Activated CD8-positive, alpha-beta memory T cell treated with anti-CD3 and anti-CD28 coated beads, Interleukin-2, amount 10 ng/mL, durations not matched to agents 7 days and 5 days (primary cell): Measurements from ENCODE around the gene CSN1S1. TPM values are rescaled to one million over a fixed set of nuclear protein-coding genes. Genes with fewer than 3 reads are reported as not detected.

Source experiments
- total RNA-seq, 2 experiments: library from RNA; stranded (reverse); gene quantifications; one replicate each; pipeline ENCODE4 v1.2.3, GENCODE V29; 2021

CSN1S1 gene
- total RNA-seq, 2 experiments from 2014 or later: not detected

Other genes starting within 250 kb of the CSN1S1 start
- gene SULT1B1, start 170.4 kb upstream of the CSN1S1 start, total RNA-seq: under 1 TPM; 0.26 to 0.50 TPM
- not detected for gene SULT1E1, start 70.9 kb upstream of the CSN1S1 start, total RNA-seq
- not detected for gene CSN2, start 34.7 kb downstream of the CSN1S1 start, total RNA-seq
- gene STATH, start 64.9 kb downstream of the CSN1S1 start, total RNA-seq: not detected
- not detected for gene HTN3, start 97.4 kb downstream of the CSN1S1 start, total RNA-seq
- gene HTN1, start 119.4 kb downstream of the CSN1S1 start, total RNA-seq: not detected
- gene PRR27, start 223.2 kb downstream of the CSN1S1 start, total RNA-seq: not detected